D721Med (cell line): ENCODE measurements around the gene MYCBP2.

Source experiments
- DNase-seq: peaks from one replicate; pipeline ENCODE4 v3.0.0; 2011; ENCODE audit warnings: low spot score; ENCODE audit not compliant: insufficient read length
- FAIRE-seq: peaks from 2 replicates; lab custom pipeline; 2011; peaks lifted over from hg19 to GRCh38; lab: Jason Lieb, UNC
- CTCF ChIP-seq: IDR thresholded peaks from 2 replicates; pipeline ENCODE4 v1.5.1; 2012; ENCODE audit warnings: mild to moderate bottlenecking, control low read depth; ENCODE audit not compliant: insufficient read depth; ENCODE audit errors: missing control alignments

Gene MYCBP2

GRCh38 chr13:77326905-77327604 lies at the start of gene MYCBP2:
Gene MYCBP2, minus strand, starts transcription at chr13:77327094. Its CDS starts 319 bp downstream, at chr13:77326775.
- DNase-seq: peak; percentile 68
- no peak for FAIRE-seq
- TF ChIP-seq CTCF: no peak

- DNase-seq (no peak), FAIRE-seq (no peak)
- TF ChIP-seq CTCF: no peak
Observed at GRCh38 chr13:77375560-77376108, 48.7 kb upstream of the MYCBP2 start.

GRCh38 chr13:77374786-77375185 lies 47.9 kb upstream of the MYCBP2 start:
- FAIRE-seq (no peak), DNase-seq (no peak)
- TF ChIP-seq CTCF: no peak

DNA sequence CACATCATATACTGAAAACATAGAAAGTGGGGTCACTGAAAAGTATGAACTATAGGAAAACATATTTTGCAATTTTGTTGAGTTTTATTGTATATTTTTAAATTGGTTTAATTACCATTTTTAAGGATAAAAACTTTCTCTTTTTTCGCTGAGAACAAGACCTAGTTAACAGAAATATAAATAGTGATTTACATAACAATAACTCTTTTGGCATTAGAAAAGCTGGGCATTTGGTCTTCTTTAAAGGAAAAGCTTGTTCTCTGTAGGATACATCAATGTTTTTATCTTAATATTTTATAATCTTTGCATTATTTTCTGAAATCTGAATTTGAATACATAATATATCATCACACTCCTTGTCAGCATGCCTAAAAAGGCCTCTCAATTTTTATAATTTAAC lies 47.4 kb upstream of the MYCBP2 start:
- no peak for TF ChIP-seq CTCF
- no peak for DNase-seq
- FAIRE-seq: no peak

DNA sequence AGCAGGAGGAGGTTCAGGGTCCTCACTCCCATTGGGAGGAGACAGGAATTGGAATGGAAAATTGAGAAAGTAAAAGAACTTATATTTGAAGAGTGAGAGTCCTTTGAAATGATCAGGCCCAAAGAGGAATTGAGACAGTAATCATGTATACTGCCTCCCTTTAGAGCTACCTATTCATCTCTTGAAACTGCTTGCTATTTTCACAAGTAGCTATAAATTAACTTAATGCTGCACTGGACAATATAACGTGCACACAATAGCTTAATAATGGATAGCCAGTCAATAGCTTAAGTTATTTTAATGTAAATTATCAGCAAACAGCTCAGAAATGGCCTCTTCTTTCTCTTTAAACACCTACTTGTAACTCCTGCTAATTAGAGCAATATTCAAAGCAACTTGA lies 46.6 kb upstream of the MYCBP2 start:
- no peak for TF ChIP-seq CTCF
- FAIRE-seq (no peak), DNase-seq (no peak)

DNA sequence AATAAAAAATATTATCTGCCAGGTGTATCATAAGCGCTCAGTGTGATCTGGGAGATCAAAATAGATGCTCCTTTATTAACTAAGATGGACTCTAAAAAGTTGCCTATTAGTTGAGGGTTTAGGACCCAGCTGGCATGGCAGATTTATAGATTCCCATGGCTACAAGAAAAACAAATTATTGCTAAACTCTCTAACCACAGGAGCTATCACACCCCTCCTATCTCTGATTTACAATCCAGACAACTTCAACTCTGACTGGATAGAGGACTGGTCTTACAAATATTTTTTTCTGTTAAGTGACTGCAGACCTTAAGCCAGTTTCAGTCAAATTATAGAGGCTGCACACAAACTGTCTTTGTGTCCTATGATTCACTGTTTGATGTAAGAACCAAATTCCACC lies 45.4 kb upstream of the MYCBP2 start:
- FAIRE-seq (no peak), DNase-seq (no peak)
- no peak for TF ChIP-seq CTCF

DNA sequence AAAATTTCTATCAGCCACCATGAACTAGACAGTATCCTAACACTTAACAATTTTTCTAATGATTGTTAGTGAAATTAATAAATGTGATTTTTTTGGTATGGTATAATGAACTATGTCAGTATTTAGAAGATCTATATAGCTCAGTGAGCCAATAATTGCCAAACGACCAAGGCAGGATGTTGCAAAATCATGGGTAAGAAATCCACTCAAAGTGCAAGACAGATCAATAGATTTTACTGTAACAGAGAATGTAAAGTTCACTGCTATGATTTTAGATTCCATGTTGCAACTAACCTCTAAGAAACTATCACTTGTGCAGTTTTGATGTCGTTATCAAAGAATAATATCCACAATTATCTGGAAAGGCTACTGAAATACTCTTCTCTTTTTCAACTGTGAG lies 44.0 kb upstream of the MYCBP2 start:
- FAIRE-seq (no peak), DNase-seq (no peak)
- no peak for TF ChIP-seq CTCF
